ENCODE measurements around the gene POLE.
A peak's percentile ranks its signal among the peaks of the same experiment; 100 is the strongest.
"Not testable (repeated sequence)": the region's sequence is repeated elsewhere in the genome, so short reads cannot be mapped to it uniquely, and the experiment has no call there.

The POLE gene

GRCh38 chr12:132611620-132612019, 75.5 kb downstream of the POLE start:
- DNase-seq (ENCODE audit: low read depth), result no peak

- no peak for DNase-seq (ENCODE audit: low read depth)
Observed at GRCh38 chr12:132610866-132611602, 76.1 kb downstream of the POLE start.

GRCh38 chr12:132610051-132610759, 76.9 kb downstream of the POLE start, which contains the start of gene LRCOL1:
LRCOL1 (minus strand) TSS chr12:132610582; CDS start chr12:132606251, 4,331 bp downstream.
- DNase-seq (ENCODE audit: low read depth), result peak; percentile 83

- DNase-seq (ENCODE audit: low read depth), result no peak
Observed at GRCh38 chr12:132608231-132609171, 78.6 kb downstream of the POLE start.

GRCh38 chr12:132606927-132607326, 80.2 kb downstream of the POLE start:
- DNase-seq (ENCODE audit: low read depth), result no peak

- DNase-seq (ENCODE audit: low read depth), result no peak
Observed at GRCh38 chr12:132606466-132606865, 80.7 kb downstream of the POLE start.

- no peak for DNase-seq (ENCODE audit: low read depth)
Observed at GRCh38 chr12:132605892-132606291, 81.2 kb downstream of the POLE start.

GRCh38 chr12:132604668-132605441, 82.3 kb downstream of the POLE start:
- no peak for DNase-seq (ENCODE audit: low read depth)

- DNase-seq (ENCODE audit: low read depth), result no peak
Observed at GRCh38 chr12:132604151-132604618, 83.0 kb downstream of the POLE start.

GRCh38 chr12:132603240-132604150, 83.6 kb downstream of the POLE start:
- DNase-seq (ENCODE audit: low read depth), result no peak

GRCh38 chr12:132602572-132603239, 84.4 kb downstream of the POLE start:
- no peak for DNase-seq (ENCODE audit: low read depth)

GRCh38 chr12:132601171-132601883, 85.8 kb downstream of the POLE start:
- no peak for DNase-seq (ENCODE audit: low read depth)

GRCh38 chr12:132600048-132601032, 86.8 kb downstream of the POLE start:
- peak; percentile 66 for DNase-seq (ENCODE audit: low read depth)

- not testable (repeated sequence) for DNase-seq (ENCODE audit: low read depth)
Observed at GRCh38 chr12:132599502-132599901, 87.6 kb downstream of the POLE start.

GRCh38 chr12:132597333-132598316, 89.5 kb downstream of the POLE start:
- peak; percentile 75 for DNase-seq (ENCODE audit: low read depth)

GRCh38 chr12:132596016-132596415, 91.1 kb downstream of the POLE start:
- peak; percentile 85 for DNase-seq (ENCODE audit: low read depth)

GRCh38 chr12:132595183-132595582, 92.0 kb downstream of the POLE start:
- no peak for DNase-seq (ENCODE audit: low read depth)
